Heart left ventricle (tissue), 16 donors: ENCODE measurements around the gene FASN. TPM values are rescaled to one million over a fixed set of nuclear protein-coding genes. Genes with fewer than 3 reads are reported as not detected.

Experiments
- ATAC-seq, 4 donors: fragments of 200-7000 bp; cut with Tn5 transposase; one replicate each; pipeline ENCODE4 v1.9.1; 2020 to 2022; ENCODE audit warnings: moderate library complexity in 4 of 4, mild to moderate bottlenecking in 3 of 4, moderate number of reproducible peaks in 1 of 4
- DNase-seq, 5 donors: peaks; one replicate each; pipeline ENCODE4 v3.0.0-alpha.2; 2020
- H3K27ac ChIP-seq, 12 donors: fragments of 200-600 bp; sonication (generic) in 4 of 12; one replicate each; pipeline versions ENCODE4 v1.5.0 to v1.8.0; 2016 to 2022; ENCODE audit warnings: mild to moderate bottlenecking in 2 of 12
- H3K27me3 ChIP-seq, 9 donors: fragments of 200-600 bp; sonication (generic) in 2 of 9; one replicate each; pipeline versions ENCODE4 v1.5.1 to v1.8.0; 2016 to 2022; ENCODE audit warnings: mild to moderate bottlenecking in 3 of 9
- H3K36me3 ChIP-seq, 9 donors: fragments of 200-600 bp; sonication (generic) in 2 of 9; one replicate each; pipeline versions ENCODE4 v1.5.0 to v1.8.0; 2018 to 2022; ENCODE audit warnings: mild to moderate bottlenecking in 2 of 9
- H3K4me1 ChIP-seq, 12 donors: fragments of 200-600 bp; sonication (generic) in 4 of 12; one replicate each; pipeline versions ENCODE4 v1.5.0 to v1.8.0; 2016 to 2022; ENCODE audit warnings: mild to moderate bottlenecking in 3 of 12
- H3K4me3 ChIP-seq, 12 donors: fragments of 200-600 bp; sonication (generic) in 4 of 12; one replicate each; pipeline versions ENCODE4 v1.5.0 to v1.8.0; 2017 to 2022; ENCODE audit warnings: mild to moderate bottlenecking in 9 of 12, moderate library complexity in 4 of 12
- H3K9me3 ChIP-seq, 12 donors: fragments of 200-600 bp; sonication (generic) in 4 of 12; one replicate each; pipeline versions ENCODE4 v1.5.0 to v1.8.0; 2016 to 2022; ENCODE audit warnings: mild to moderate bottlenecking in 1 of 12
- POLR2A ChIP-seq, 2 donors: fragments of 450-650 bp; IDR thresholded peaks; one replicate each; pipeline ENCODE4 v1.6.1; 2017; ENCODE audit warnings: antibody characterized with exemption in 2 of 2, mild to moderate bottlenecking in 2 of 2, moderate library complexity in 2 of 2
- WGBS, 4 donors: extraction: QIAGEN DNeasy Blood & Tissue Kit in 2 of 4; methylation state at CpG; one replicate each; pipeline versions ENCODE4 v1.1.5 to v1.1.7; 2013 to 2018; 5-methylcytosine and 5-hydroxymethylcytosine counted together
- intact Hi-C, 10 donors: fragments of 100-400 bp; cut with DNase I; formaldehyde crosslinking; loops; one replicate each; pipeline versions ENCODE4 v1.11.1 to v1.14.2; 2022
- polyA plus RNA-seq, 2 donors: library from polyadenylated mRNA; stranded (reverse); fragments of 200-250 nt; gene quantifications; one replicate each; pipeline ENCODE4 v1.2.3, GENCODE V29; 2013
- total RNA-seq, 9 donors: library from RNA; depleted of rRNA in 2 of 9; stranded (reverse); fragments of >200 nt in 2 of 9; fragmentation: NEBNext Ultra II Directional in 3 of 9; extraction: Animal tissue kit (Norgen Biotek cat#: 25700) in 3 of 9; gene quantifications; one replicate each; pipeline versions ENCODE4 v1.1.0 to v1.2.4, GENCODE V29; 2016 to 2023
- TF ChIP-seq, protein P1 (sequence below), 12 donors: fragments of 200-600 bp; sonication (generic) in 4 of 12; IDR thresholded peaks; one replicate each; pipeline versions ENCODE4 v1.5.0 to v1.8.0; 2018 to 2022; ENCODE audit warnings: antibody characterized with exemption in 12 of 12, mild to moderate bottlenecking in 5 of 12
- donor health status: ischemic (EF 13 %, LVEDD 7.1; RV severe dilation, severe dysfunction).
- donor health status: healthy with polysubstance abuse.
- donor health status: DM: no; HTN: yes; CAD: no.
- donor health status: DM: no; HTN: no; CAD: no.
- donor health status: ischemic (EF 25% LVEDD 6.9; RV normal size, moderate dysfunction).
- donor health status: ischemic (EF 25% LVEDD 5.7; RV mildly dilated, moderate dysfunction).
- donor health status: healthy.
- donor health status: DM: yes; HTN: yes; CAD: no.
- donor health status: ischemic (EF 35%, LVEDD 5.7; RV mildly dilated, moderate dysfunction).
- donor health status: nonischemic (EF 11% LVEDD 7.7; RV severe dilation, severe dysfunction).
- donor health status: DM: yes; HTN: yes; CAD: no.
- donor health status: PGD.
- donor health status: ischemic (EF 29% LVEDD 5.4; RV normal size, mild dysfunction).
- donor health status: nonischemic (EF 23%, LVEDD 6.1; RV moderate dilation, normal function).

The FASN gene
- total and polyA plus RNA-seq, 11 donors = 6.9 to 103 (median 18.9) TPM

DNA sequence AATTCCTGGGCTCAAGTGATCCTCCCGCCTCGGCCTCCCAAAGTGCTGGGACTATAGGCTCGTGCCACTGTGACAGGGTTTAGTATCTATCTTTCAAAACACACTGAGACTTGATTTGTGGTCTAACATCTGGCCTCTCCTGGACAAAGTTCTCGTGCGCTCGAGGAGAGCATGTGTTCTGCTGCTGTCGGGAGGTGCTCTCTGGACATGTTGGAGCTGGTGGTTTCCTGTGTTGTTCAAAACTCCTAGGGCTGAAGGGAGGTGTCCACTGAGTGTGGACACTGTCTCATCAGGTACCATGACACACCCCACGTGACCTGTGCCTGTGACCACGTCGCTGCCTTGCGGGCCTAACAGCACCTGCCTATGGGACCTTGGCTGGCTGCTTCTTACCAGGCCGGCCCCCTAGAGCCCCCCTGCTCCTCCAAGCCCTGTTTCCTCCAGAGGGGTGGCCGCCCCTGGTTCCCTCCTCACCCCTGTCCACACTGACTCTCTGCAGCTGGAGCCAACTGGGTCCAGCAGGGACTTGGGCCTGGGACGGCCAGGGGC lies 52.0 kb downstream of the FASN start:
- Histone ChIP-seq H3K9me3 (no peaks in the 10 kb centered on the region), H3K4me1 (peaks cover 0 to 17% (median 10%) of the 10 kb centered on the region in 12 donors), H3K4me3 (no peak overlapping the region), H3K27me3 (no peaks in the 10 kb centered on the region), H3K36me3 (peaks cover 0 to 35% (median 8%) of the 10 kb centered on the region in 9 donors), H3K27ac (no peak overlapping the region)
- TF ChIP-seq, protein P1, sequence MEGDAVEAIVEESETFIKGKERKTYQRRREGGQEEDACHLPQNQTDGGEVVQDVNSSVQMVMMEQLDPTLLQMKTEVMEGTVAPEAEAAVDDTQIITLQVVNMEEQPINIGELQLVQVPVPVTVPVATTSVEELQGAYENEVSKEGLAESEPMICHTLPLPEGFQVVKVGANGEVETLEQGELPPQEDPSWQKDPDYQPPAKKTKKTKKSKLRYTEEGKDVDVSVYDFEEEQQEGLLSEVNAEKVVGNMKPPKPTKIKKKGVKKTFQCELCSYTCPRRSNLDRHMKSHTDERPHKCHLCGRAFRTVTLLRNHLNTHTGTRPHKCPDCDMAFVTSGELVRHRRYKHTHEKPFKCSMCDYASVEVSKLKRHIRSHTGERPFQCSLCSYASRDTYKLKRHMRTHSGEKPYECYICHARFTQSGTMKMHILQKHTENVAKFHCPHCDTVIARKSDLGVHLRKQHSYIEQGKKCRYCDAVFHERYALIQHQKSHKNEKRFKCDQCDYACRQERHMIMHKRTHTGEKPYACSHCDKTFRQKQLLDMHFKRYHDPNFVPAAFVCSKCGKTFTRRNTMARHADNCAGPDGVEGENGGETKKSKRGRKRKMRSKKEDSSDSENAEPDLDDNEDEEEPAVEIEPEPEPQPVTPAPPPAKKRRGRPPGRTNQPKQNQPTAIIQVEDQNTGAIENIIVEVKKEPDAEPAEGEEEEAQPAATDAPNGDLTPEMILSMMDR (IDR thresholded peaks at IDR 0.05) = no peak
- no peak for TF ChIP-seq POLR2A (IDR thresholded peaks at IDR 0.05)
- no peak for ATAC-seq
- intact Hi-C loops = loop anchor here in 1 of 10 donors (1.0 kb wide), 1 partner anchor 27 kb away; no protein-coding TSS in a partner anchor
- 73 to 90% (median 83%) methylated on average over 12 to 14 of the region's 14 CpGs for WGBS, 4 donors
- no peak for DNase-seq

DNA sequence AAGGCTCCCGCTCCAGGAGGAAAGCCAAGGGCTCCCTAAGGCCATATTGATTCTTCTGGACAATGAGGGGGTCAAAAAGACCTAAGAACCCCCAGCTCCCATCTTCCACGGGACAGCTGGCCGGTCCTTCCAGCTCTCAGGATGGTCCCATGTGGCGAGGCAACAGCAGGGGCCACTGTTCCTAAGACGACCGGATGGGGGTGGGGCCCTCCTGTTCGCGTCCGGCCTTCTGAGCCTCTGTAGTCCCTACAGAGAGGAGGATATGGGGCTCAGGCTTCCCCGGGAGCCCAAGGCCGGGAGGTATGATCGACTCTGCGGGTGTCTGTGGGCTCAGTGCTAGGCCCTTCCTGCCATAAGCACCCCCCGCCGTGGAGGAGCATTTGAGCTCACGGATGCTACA lies 54.5 kb downstream of the FASN start:
- no peak for ATAC-seq
- Histone ChIP-seq H3K4me3 (no peak overlapping the region), H3K27ac (no peak overlapping the region), H3K27me3 (no peaks in the 10 kb centered on the region), H3K36me3 (peaks cover 0 to 18% (median 2%) of the 10 kb centered on the region in 9 donors), H3K4me1 (peaks cover 0 to 6% (median 0%) of the 10 kb centered on the region in 12 donors), H3K9me3 (no peaks in the 10 kb centered on the region)
- TF ChIP-seq POLR2A (IDR thresholded peaks at IDR 0.05) = no peak
- TF ChIP-seq, protein P1 (IDR thresholded peaks at IDR 0.05) = no peak
- intact Hi-C loops = no loop called here
- 54 to 65% (median 64%) methylated on average over 12 to 16 of the region's 16 CpGs for WGBS, 4 donors
- no peak for DNase-seq

DNA sequence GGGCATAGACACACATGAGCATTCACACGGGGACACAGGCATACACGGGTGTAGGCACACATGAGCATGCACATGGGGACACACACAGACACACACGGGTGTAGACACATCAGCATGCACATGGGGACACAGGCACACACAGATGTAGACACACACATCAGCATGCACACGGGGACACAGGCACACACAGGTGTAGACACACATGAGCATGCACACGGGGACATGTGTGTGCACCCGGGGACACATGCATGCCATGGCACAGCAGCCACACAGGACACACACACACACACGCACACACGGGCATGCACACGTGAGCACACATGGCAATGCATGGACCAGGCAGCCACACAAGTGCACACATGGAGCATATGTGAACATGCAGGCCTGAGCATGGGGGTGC lies 55.4 kb downstream of the FASN start:
- H3K27ac ChIP-seq = no peak overlapping the region
- WGBS, 4 donors = 66 to 89% (median 85%) methylated on average over 2 to 9 of the region's 9 CpGs
- H3K4me3 ChIP-seq = no peak overlapping the region
- no peaks in the 10 kb centered on the region for H3K27me3 ChIP-seq
- TF ChIP-seq POLR2A (IDR thresholded peaks at IDR 0.05) = no peak
- TF ChIP-seq, protein P1 (IDR thresholded peaks at IDR 0.05) = no peak
- no peaks in the 10 kb centered on the region for H3K9me3 ChIP-seq
- DNase-seq = no peak
- intact Hi-C loops = no loop called here
- no peak for ATAC-seq
- peaks cover 0 to 13% (median 4%) of the 10 kb centered on the region in 12 donors for H3K4me1 ChIP-seq
- peaks cover 0 to 10% (median 0%) of the 10 kb centered on the region in 9 donors for H3K36me3 ChIP-seq

DNA sequence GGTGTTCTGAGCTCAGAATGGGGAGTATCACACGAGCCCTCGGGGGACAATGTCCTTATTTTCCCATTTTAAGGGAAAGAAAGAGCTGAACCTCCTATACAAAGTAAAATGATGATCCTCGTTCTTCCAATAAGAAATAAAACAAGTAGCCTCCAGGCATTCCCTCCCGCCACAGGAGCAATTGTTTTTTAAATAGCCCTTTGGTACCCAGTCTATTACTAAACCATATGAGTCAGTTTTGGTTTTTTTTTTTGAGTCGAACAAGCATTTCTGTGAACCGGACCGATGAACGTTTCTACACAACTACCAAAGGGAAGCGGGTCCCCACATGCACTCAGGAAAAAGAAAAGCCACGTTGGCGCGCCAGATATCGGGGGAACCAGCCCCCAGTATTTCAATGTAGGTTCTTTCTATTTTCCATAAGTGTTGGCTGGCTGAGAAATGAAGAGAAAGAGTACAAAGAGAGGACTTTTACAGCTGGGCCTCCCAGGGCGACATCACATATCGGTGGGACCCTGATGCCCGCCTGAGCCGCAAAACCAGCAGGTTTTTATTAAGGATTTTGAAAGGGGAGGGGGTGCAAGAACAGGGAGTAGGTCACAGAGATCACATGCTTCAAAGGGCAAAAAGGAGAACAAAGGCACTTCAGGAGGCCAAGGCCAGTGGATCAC lies 56.8 kb downstream of the FASN start:
- ATAC-seq = no peak
- intact Hi-C loops = no loop called here
- H3K4me3 ChIP-seq = no peak overlapping the region
- DNase-seq = no peak
- no peak for TF ChIP-seq POLR2A (IDR thresholded peaks at IDR 0.05)
- TF ChIP-seq, protein P1 (IDR thresholded peaks at IDR 0.05) = no peak
- H3K27ac ChIP-seq = no peak overlapping the region
- no peaks in the 10 kb centered on the region for H3K36me3 ChIP-seq
- H3K4me1 ChIP-seq = peaks cover 0 to 21% (median 10%) of the 10 kb centered on the region in 12 donors
- 88 to 92% (median 89%) methylated on average over 17 of the region's 17 CpGs for WGBS, 4 donors
- H3K9me3 ChIP-seq = no peaks in the 10 kb centered on the region
- no peaks in the 10 kb centered on the region for H3K27me3 ChIP-seq
